H1 (cell line): ENCODE results near the gene FADS6. TPM values are rescaled to one million over a fixed set of nuclear protein-coding genes. Genes with fewer than 3 reads are reported as not detected.

Experiments
- CTCF ChIA-PET: fragments of 300-600 bp; sonication (Branson Sonifier 250); formaldehyde crosslinking; loops from one replicate; lab custom pipeline; 2021; ENCODE audit not compliant: partially characterized antibody; lab: Charles Lee
- POLR2A ChIA-PET: fragments of 300-600 bp; sonication (Branson Sonifier 250); formaldehyde crosslinking; loops from one replicate; lab custom pipeline; 2021; ENCODE audit warnings: inconsistent platforms; ENCODE audit not compliant: partially characterized antibody; lab: Charles Lee
- DNase-seq, 2 experiments: peaks; one replicate each; pipeline versions ENCODE4 v3.0.0 to v3.0.0-alpha.2; 2010 to 2022; ENCODE audit warnings: low spot score in 2 of 2, low read depth in 1 of 2, mixed read lengths in 1 of 2
- FAIRE-seq: peaks from 2 replicates; lab custom pipeline; 2011; peaks lifted over from hg19 to GRCh38; lab: Jason Lieb, UNC
- H2AFZ ChIP-seq: 2 replicates; pipeline ENCODE4 v1.8.1; 2012; ENCODE audit warnings: low read length, inconsistent platforms
- H2AK5ac ChIP-seq: 2 replicates; pipeline ENCODE4 v1.6.1; 2013; ENCODE audit warnings: low read depth, low read length
- H2BK120ac ChIP-seq: replicated peaks from 2 replicates; pipeline ENCODE3; 2013; ENCODE audit warnings: low read depth, low read length, inconsistent platforms
- H2BK12ac ChIP-seq: 2 replicates; pipeline ENCODE4 v1.6.1; 2013; ENCODE audit warnings: low read depth, low read length
- H2BK15ac ChIP-seq: 2 replicates; pipeline ENCODE4 v1.6.1; 2013; ENCODE audit warnings: low read length
- H2BK20ac ChIP-seq: 2 replicates; pipeline ENCODE4 v1.6.1; 2013; ENCODE audit warnings: low read length
- H2BK5ac ChIP-seq: 2 replicates; pipeline ENCODE4 v1.6.1; 2013; ENCODE audit warnings: low read depth, low read length
- H3K14ac ChIP-seq: 2 replicates; pipeline ENCODE4 v1.6.1; 2013; ENCODE audit warnings: inconsistent platforms; ENCODE audit not compliant: insufficient read length
- H3K18ac ChIP-seq: 2 replicates; pipeline ENCODE4 v1.6.1; 2013; ENCODE audit warnings: low read length; ENCODE audit errors: extremely low read depth
- H3K23ac ChIP-seq: 2 replicates; pipeline ENCODE4 v1.6.1; 2013; ENCODE audit warnings: inconsistent platforms; ENCODE audit not compliant: insufficient read length
- H3K23me2 ChIP-seq: 2 replicates; pipeline ENCODE4 v1.6.1; 2013; ENCODE audit warnings: low read depth, low read length
- H3K27ac ChIP-seq: 2 replicates; pipeline ENCODE4 v1.6.1; 2011; ENCODE audit warnings: low read depth, low read length, inconsistent platforms
- H3K27me3 ChIP-seq, 4 experiments: replicated peaks in 1 of 4; 1 replicate in 1 of 4; 2 replicates in 3 of 4; pipeline versions ENCODE4 v1.6.1 to v1.8.1; 2011 to 2013; ENCODE audit warnings: low read length in 3 of 4, mild to moderate bottlenecking in 3 of 4, inconsistent platforms in 2 of 4, mixed read lengths in 2 of 4, moderate library complexity in 1 of 4; ENCODE audit not compliant: control insufficient read depth in 3 of 4, insufficient read depth in 3 of 4; ENCODE audit errors: extremely low read depth in 1 of 4
- H3K36me3 ChIP-seq, 4 experiments: 2 replicates each; pipeline versions ENCODE4 v1.6.1 to v1.8.1; 2011 to 2013; ENCODE audit warnings: mild to moderate bottlenecking in 4 of 4, low read length in 3 of 4, moderate library complexity in 2 of 4, control low read depth in 1 of 4, inconsistent platforms in 1 of 4; ENCODE audit not compliant: insufficient read depth in 4 of 4, control insufficient read depth in 2 of 4
- H3K4ac ChIP-seq: replicated peaks from 2 replicates; pipeline ENCODE3; 2013; ENCODE audit warnings: low read length, low read depth, mixed read lengths, inconsistent platforms; ENCODE audit not compliant: insufficient read length
- H3K4me1 ChIP-seq, 4 experiments: replicated peaks in 1 of 4; 1 replicate in 1 of 4; 2 replicates in 3 of 4; pipeline versions ENCODE4 v1.6.1 to v1.8.1; 2011 to 2013; ENCODE audit warnings: low read length in 3 of 4, inconsistent platforms in 2 of 4, mixed read lengths in 1 of 4; ENCODE audit not compliant: insufficient read depth in 4 of 4, control insufficient read depth in 3 of 4
- H3K4me2 ChIP-seq, 2 experiments: 2 replicates each; pipeline versions ENCODE4 v1.6.1 to v1.8.1; 2011 to 2013; ENCODE audit warnings: low read depth in 2 of 2, low read length in 2 of 2, control low read depth in 1 of 2, inconsistent platforms in 1 of 2, mild to moderate bottlenecking in 1 of 2; ENCODE audit not compliant: insufficient read depth in 1 of 2
- H3K4me3 ChIP-seq, 4 experiments: fragments of 200-600, 300-600 bp in 1 of 4; sonication (generic), shearing (Covaris generic), sonication (Bioruptor Twin) in 1 of 4; 2 replicates each; pipeline versions ENCODE4 v1.5.1 to v1.8.1; 2011 to 2016; ENCODE audit warnings: low read length in 4 of 4, low read depth in 3 of 4, control low read depth in 2 of 4, inconsistent platforms in 2 of 4, mild to moderate bottlenecking in 2 of 4, mixed read lengths in 1 of 4, moderate library complexity in 1 of 4; ENCODE audit not compliant: insufficient read depth in 2 of 4; ENCODE audit errors: extremely low read depth in 1 of 4
- H3K56ac ChIP-seq: replicated peaks from 2 replicates; pipeline ENCODE3; 2013; ENCODE audit warnings: low read depth, mild to moderate bottlenecking, mixed read lengths, low read length, inconsistent platforms; ENCODE audit not compliant: insufficient read length
- H3K79me1 ChIP-seq: 2 replicates; pipeline ENCODE4 v1.6.1; 2013; ENCODE audit warnings: low read depth, low read length, control low read depth
- H3K79me2 ChIP-seq, 2 experiments: 2 replicates each; pipeline versions ENCODE4 v1.6.1 to v1.8.1; 2012 to 2013; ENCODE audit warnings: low read length in 2 of 2, mild to moderate bottlenecking in 2 of 2, inconsistent platforms in 1 of 2; ENCODE audit not compliant: insufficient read depth in 2 of 2, control insufficient read depth in 1 of 2
- H3K9ac ChIP-seq, 4 experiments: replicated peaks in 1 of 4; 1 replicate in 1 of 4; 2 replicates in 3 of 4; pipeline versions ENCODE4 v1.6.1 to v1.8.1; 2011 to 2013; ENCODE audit warnings: low read depth in 3 of 4, low read length in 3 of 4, control low read depth in 2 of 4, mild to moderate bottlenecking in 2 of 4, moderate library complexity in 2 of 4, inconsistent platforms in 1 of 4; ENCODE audit errors: extremely low read depth in 1 of 4
- H3K9me3 ChIP-seq, 2 experiments: 2 replicates each; pipeline versions ENCODE4 v1.6.1 to v1.8.1; 2012 to 2013; ENCODE audit warnings: mild to moderate bottlenecking in 2 of 2, moderate library complexity in 2 of 2, control low read depth in 1 of 2, inconsistent platforms in 1 of 2, low read depth in 1 of 2, low read length in 1 of 2, mixed read lengths in 1 of 2; ENCODE audit not compliant: insufficient read depth in 2 of 2
- H4K20me1 ChIP-seq, 2 experiments: replicated peaks in 1 of 2; 2 replicates each; pipeline versions ENCODE3 to v1.8.1; 2011 to 2013; ENCODE audit warnings: inconsistent platforms in 2 of 2, low read length in 2 of 2, mild to moderate bottlenecking in 1 of 2; ENCODE audit not compliant: insufficient read depth in 2 of 2, control insufficient read depth in 1 of 2
- H4K5ac ChIP-seq: 2 replicates; pipeline ENCODE4 v1.6.1; 2013; ENCODE audit warnings: low read length, low read depth, mixed read lengths, inconsistent platforms; ENCODE audit not compliant: insufficient read length
- H4K8ac ChIP-seq: 2 replicates; pipeline ENCODE4 v1.8.0; 2013; ENCODE audit warnings: mild to moderate bottlenecking, moderate library complexity, low read length, inconsistent platforms; ENCODE audit not compliant: insufficient read depth; ENCODE audit errors: extremely low read depth
- H4K91ac ChIP-seq: replicated peaks from 2 replicates; pipeline ENCODE3; 2013; ENCODE audit warnings: low read length, mixed read lengths, inconsistent platforms; ENCODE audit not compliant: insufficient read length
- HDAC6 ChIP-seq: IDR thresholded peaks from one replicate; pipeline ENCODE4 v1.7.1; 2012; ENCODE audit warnings: low read depth, mild to moderate bottlenecking, inconsistent platforms, low read length, moderate library complexity
- KDM4A ChIP-seq: IDR thresholded peaks from one replicate; pipeline ENCODE4 v1.7.1; 2012; ENCODE audit warnings: low read depth, mild to moderate bottlenecking, moderate library complexity, low read length, inconsistent platforms; ENCODE audit not compliant: severe bottlenecking
- POU5F1 ChIP-seq: IDR thresholded peaks from 2 replicates; pipeline ENCODE4 v1.6.1; 2011; ENCODE audit warnings: low read depth, mild to moderate bottlenecking, low read length, moderate library complexity
- RAD21 ChIP-seq, 2 experiments: IDR thresholded peaks in 1 of 2; conservative IDR thresholded peaks in 1 of 2; 2 replicates each; pipeline ENCODE4 v1.6.1; 2011; ENCODE audit warnings: low read depth in 2 of 2, low read length in 2 of 2, improper control_type of control experiment in 1 of 2, inconsistent platforms in 1 of 2, mild to moderate bottlenecking in 1 of 2, moderate library complexity in 1 of 2
- SIN3A ChIP-seq, 2 experiments: IDR thresholded peaks in 1 of 2; conservative IDR thresholded peaks in 1 of 2; 2 replicates each; pipeline ENCODE4 v1.6.1; 2011 to 2012; ENCODE audit warnings: low read length in 2 of 2, improper control_type of control experiment in 1 of 2, low read depth in 1 of 2, mild to moderate bottlenecking in 1 of 2
- WGBS, 2 experiments: shearing (Covaris generic) in 1 of 2; methylation state at CpG; one replicate each; pipeline versions ENCODE4 v1.1.6 to v1.1.7; 2013 to 2015; ENCODE audit warnings: low lambda C conversion rate in 2 of 2, mixed read lengths in 2 of 2, inconsistent platforms in 1 of 2, low coverage in 1 of 2, missing lambda C conversion rate in 1 of 2; ENCODE audit not compliant: insufficient replicate concordance in 2 of 2, insufficient coverage in 1 of 2, insufficient read length in 1 of 2; ENCODE audit errors: extremely low coverage in 1 of 2, missing lambda C conversion rate in 1 of 2; 5-methylcytosine and 5-hydroxymethylcytosine counted together
- polyA plus RNA-seq, 7 experiments: library from polyadenylated mRNA; depleted of rRNA in 3 of 7; stranded (reverse) in 5 of 7; unstranded in 2 of 7; fragments of >200 nt in 5 of 7; fragments of 200-250 nt in 2 of 7; gene quantifications; 1 replicate in 5 of 7; 2 replicates in 1 of 7; 4 replicates in 1 of 7; pipeline versions ENCODE4 v1.2.1 to v1.2.3, GENCODE V29; 2011 to 2013; ENCODE audit warnings: missing spikeins in 2 of 7, mixed read lengths in 2 of 7
- total RNA-seq: library from RNA; stranded (reverse); fragmentation: NEBNext Ultra II Directional; extraction: Animal tissue kit (Norgen Biotek cat#: 25700); gene quantifications from 2 replicates; pipeline ENCODE4 v1.2.1, GENCODE V29; 2021
- TF ChIP-seq, protein P1 (sequence below), 3 experiments: IDR thresholded peaks; 1 replicate in 2 of 3; 2 replicates in 1 of 3; pipeline versions ENCODE4 v1.5.1 to v1.6.1; 2011; ENCODE audit warnings: low read length in 3 of 3, mild to moderate bottlenecking in 3 of 3, inconsistent platforms in 2 of 3, low read depth in 1 of 3, moderate library complexity in 1 of 3; ENCODE audit not compliant: insufficient read depth in 1 of 3; ENCODE audit errors: control extremely low read depth in 1 of 3
- TF ChIP-seq, protein P2 (sequence below): IDR thresholded peaks from 2 replicates; pipeline ENCODE4 v1.6.1; 2012; ENCODE audit warnings: inconsistent platforms

Gene FADS6
- total and polyA plus RNA-seq, 2 of the 8 experiments (the other 6 are each of a cell fraction or from before 2014, with no cell fraction given), result 0.56 to 2.5 TPM

DNA sequence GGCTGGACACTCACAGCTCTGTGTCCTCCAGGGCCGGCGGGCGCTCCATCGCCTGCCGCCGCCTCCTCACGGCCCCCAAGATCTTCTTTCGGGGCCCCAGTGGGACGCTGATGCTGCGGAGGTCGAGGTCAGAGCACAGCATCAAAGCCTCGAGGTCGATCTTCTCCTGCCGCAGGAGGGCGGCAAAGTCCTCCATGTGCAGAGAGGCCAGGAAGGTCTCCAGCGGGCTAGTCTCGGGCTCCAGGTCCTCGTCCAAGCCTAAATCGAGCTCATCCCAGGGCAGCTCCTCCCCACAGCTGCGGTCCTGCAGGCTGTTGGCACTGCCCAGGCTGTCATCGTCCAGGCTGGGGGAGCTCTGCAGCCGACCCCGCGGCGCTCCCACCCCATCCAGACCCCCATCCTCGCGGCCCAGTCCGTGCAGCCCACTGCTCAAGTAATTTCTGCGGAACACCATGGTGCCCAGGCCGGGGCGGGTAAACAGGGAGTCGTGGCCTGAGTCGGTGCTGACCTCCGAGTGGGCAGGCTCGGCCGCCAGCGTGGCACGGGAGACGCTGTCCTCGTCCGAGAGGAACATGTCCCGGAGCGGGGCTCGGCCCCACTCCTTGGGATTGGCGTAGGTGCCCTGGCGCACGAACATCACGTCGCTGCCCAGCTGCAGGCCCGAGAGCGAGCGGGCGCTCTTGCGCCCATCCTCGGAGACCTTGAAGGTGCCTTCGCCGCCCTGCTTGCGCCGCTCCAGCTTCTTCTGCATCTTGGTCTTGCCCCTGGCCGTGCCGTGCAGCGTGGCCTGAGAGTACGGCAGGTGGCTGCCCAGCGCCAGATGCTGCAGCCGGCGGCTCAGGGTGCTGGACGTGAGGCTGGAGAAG lies 26.2 kb upstream of the FADS6 start:
- Histone ChIP-seq H4K5ac (no peak overlapping the region), H3K4me1 (peaks cover 0 to 17% (median 16%) of the 10 kb centered on the region in 4 experiments; a peak in 6 of 7 replicates), H3K18ac (no peak overlapping the region), H2BK5ac (peak overlapping the region; percentile 54; the same call in 1 of the 2 replicates), H2BK20ac (no peak overlapping the region), H2BK12ac (peak overlapping the region; percentile 99; the same call in 1 of the 2 replicates), H3K9me3 (no peaks in the 10 kb centered on the region), H4K20me1 (peaks cover 0 to 5% of the 10 kb centered on the region in 2 experiments), H3K27ac (no peak overlapping the region), H3K23me2 (peaks cover 8% of the 10 kb centered on the region; the same call in 1 of the 2 replicates), H3K14ac (no peak overlapping the region), H3K23ac (no peak overlapping the region), H3K4me2 (no peak overlapping the region), H3K4me3 (no peak overlapping the region), H2AK5ac (no peak overlapping the region), H3K79me2 (no peaks in the 10 kb centered on the region), H2BK15ac (peak overlapping the region; percentile 99; the same call in 1 of the 2 replicates), H3K56ac (peak overlapping the region; percentile 9), H3K79me1 (no peaks in the 10 kb centered on the region), H4K8ac (no peak overlapping the region), H3K27me3 (peaks cover 23 to 32% (median 25%) of the 10 kb centered on the region in 4 experiments), H3K9ac (no peak overlapping the region), H4K91ac (peak overlapping the region; percentile 77), H2BK120ac (no peak overlapping the region), H2AFZ (no peak overlapping the region), H3K4ac (peak overlapping the region; percentile 59), H3K36me3 (no peaks in the 10 kb centered on the region; a peak in 1 of 8 replicates)
- ChIA-PET CTCF (interaction anchor here (0.5 to 49.9 kb wide), 20 partner anchors 9 to 173 kb away, joined by 3 to 1072 read pairs (median 4); partner anchors contain the start of genes FADS6 and OTOP3), POLR2A (interaction anchor here (0.6 to 1.4 kb wide), 4 partner anchors 46 to 143 kb away, joined by 3 to 7 read pairs (median 3); partner anchors contain the start of gene FDXR)
- 86% methylated on average over 62 of the region's 67 CpGs; no CpG with 5 or more reads in 1 of the 2 experiments for WGBS, 2 experiments
- FAIRE-seq (no peak), DNase-seq (peak; percentile 25 to 59)
- TF ChIP-seq POU5F1 (no peak), RAD21 (IDR thresholded peaks at IDR 0.05 in 1 of 2, conservative IDR thresholded peaks at IDR 0.05 in 1 of 2; ENCODE audit: low read depth in 2 of 2, low read length in 2 of 2) (peak; percentile 55 to 75), KDM4A (no peak), HDAC6 (no peak), SIN3A (conservative IDR thresholded peaks at IDR 0.05 in 1 of 2, IDR thresholded peaks at IDR 0.05 in 1 of 2; ENCODE audit: low read depth in 1 of 2, low read length in 2 of 2) (no peak)
- TF ChIP-seq, protein P1, sequence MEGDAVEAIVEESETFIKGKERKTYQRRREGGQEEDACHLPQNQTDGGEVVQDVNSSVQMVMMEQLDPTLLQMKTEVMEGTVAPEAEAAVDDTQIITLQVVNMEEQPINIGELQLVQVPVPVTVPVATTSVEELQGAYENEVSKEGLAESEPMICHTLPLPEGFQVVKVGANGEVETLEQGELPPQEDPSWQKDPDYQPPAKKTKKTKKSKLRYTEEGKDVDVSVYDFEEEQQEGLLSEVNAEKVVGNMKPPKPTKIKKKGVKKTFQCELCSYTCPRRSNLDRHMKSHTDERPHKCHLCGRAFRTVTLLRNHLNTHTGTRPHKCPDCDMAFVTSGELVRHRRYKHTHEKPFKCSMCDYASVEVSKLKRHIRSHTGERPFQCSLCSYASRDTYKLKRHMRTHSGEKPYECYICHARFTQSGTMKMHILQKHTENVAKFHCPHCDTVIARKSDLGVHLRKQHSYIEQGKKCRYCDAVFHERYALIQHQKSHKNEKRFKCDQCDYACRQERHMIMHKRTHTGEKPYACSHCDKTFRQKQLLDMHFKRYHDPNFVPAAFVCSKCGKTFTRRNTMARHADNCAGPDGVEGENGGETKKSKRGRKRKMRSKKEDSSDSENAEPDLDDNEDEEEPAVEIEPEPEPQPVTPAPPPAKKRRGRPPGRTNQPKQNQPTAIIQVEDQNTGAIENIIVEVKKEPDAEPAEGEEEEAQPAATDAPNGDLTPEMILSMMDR (IDR thresholded peaks at IDR 0.05; ENCODE audit: control extremely low read depth in 1 of 3, insufficient read depth in 1 of 3, low read depth in 1 of 3, low read length in 3 of 3), result peak; percentile 46 to 52 (median 47)
- TF ChIP-seq, protein P2, sequence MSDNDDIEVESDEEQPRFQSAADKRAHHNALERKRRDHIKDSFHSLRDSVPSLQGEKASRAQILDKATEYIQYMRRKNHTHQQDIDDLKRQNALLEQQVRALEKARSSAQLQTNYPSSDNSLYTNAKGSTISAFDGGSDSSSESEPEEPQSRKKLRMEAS, result peak; percentile 85
